ENCODE measurements around the gene ELMO3. TPM values are rescaled to one million over a fixed set of nuclear protein-coding genes. Genes with fewer than 3 reads are reported as not detected.

The ELMO3 gene
- total RNA-seq, 1 experiment from 2014 or later = 0.90 TPM

Small RNA genes lying within 50 kb of the gene (small RNA-seq; reads per million reads assigned to genes)
- 0.06 to 0.67 reads per million in 2 experiments for gene MIR328

Other genes starting within 250 kb of the ELMO3 start
- 0.29 and 1.5 TPM in 2 replicates for gene CES3, start 237.9 kb upstream of the ELMO3 start, total RNA-seq (2014; rRNA removed; shearing (Covaris generic))
- gene CES4A, start 210.5 kb upstream of the ELMO3 start, total RNA-seq (2014; rRNA removed; shearing (Covaris generic)) = not detected in 2 replicates
- gene CBFB, start 170.0 kb upstream of the ELMO3 start, total RNA-seq (2014; rRNA removed; shearing (Covaris generic)) = 51.5 and 58.6 TPM in 2 replicates
- gene PHAF1, start 89.2 kb upstream of the ELMO3 start, total RNA-seq (2014; rRNA removed; shearing (Covaris generic)) = 17.1 and 18.8 TPM in 2 replicates
- 0.92 and 2.0 TPM in 2 replicates for gene B3GNT9, start 48.1 kb upstream of the ELMO3 start, total RNA-seq (2014; rRNA removed; shearing (Covaris generic))
- 18.3 and 21.1 TPM in 2 replicates for gene TRADD, start 39.2 kb upstream of the ELMO3 start, total RNA-seq (2014; rRNA removed; shearing (Covaris generic))
- gene FBXL8, start 39.2 kb upstream of the ELMO3 start, total RNA-seq (2014; rRNA removed; shearing (Covaris generic)) = 5.1 and 6.4 TPM in 2 replicates
- 28.7 and 40.9 TPM in 2 replicates for gene HSF4, start 34.4 kb upstream of the ELMO3 start, total RNA-seq (2014; rRNA removed; shearing (Covaris generic))
- gene NOL3, start 28.6 kb upstream of the ELMO3 start, total RNA-seq (2014; rRNA removed; shearing (Covaris generic)) = 7.8 and 13.2 TPM in 2 replicates
- 3.9 and 4.4 TPM in 2 replicates for gene MATCAP1, start 15.2 kb upstream of the ELMO3 start, total RNA-seq (2014; rRNA removed; shearing (Covaris generic))
- gene EXOC3L1, start 9.0 kb upstream of the ELMO3 start, total RNA-seq (2014; rRNA removed; shearing (Covaris generic)) = not detected in 2 replicates
- gene E2F4, start 7.0 kb upstream of the ELMO3 start, total RNA-seq (2014; rRNA removed; shearing (Covaris generic)) = 50.8 and 73.6 TPM in 2 replicates
- gene TMEM208, start 28.0 kb downstream of the ELMO3 start, total RNA-seq (2014; rRNA removed; shearing (Covaris generic)) = 60.7 and 75.5 TPM in 2 replicates
- 10.5 and 11.3 TPM in 2 replicates for gene FHOD1, start 48.4 kb downstream of the ELMO3 start, total RNA-seq (2014; rRNA removed; shearing (Covaris generic))
- gene SLC9A5, start 49.8 kb downstream of the ELMO3 start, total RNA-seq (2014; rRNA removed; shearing (Covaris generic)) = 0.21 and 0.37 TPM in 2 replicates
- gene PLEKHG4, start 80.4 kb downstream of the ELMO3 start, total RNA-seq (2014; rRNA removed; shearing (Covaris generic)) = 10.5 and 12.9 TPM in 2 replicates
- 0.19 TPM in 1 of 2 replicates, not detected in the other for gene KCTD19, start 127.6 kb downstream of the ELMO3 start, total RNA-seq (2014; rRNA removed; shearing (Covaris generic))
- gene LRRC36, start 127.7 kb downstream of the ELMO3 start, total RNA-seq (2014; rRNA removed; shearing (Covaris generic)) = 0.64 and 1.1 TPM in 2 replicates
- 0.16 and 0.55 TPM in 2 replicates for gene TPPP3, start 194.4 kb downstream of the ELMO3 start, total RNA-seq (2014; rRNA removed; shearing (Covaris generic))
- 6.0 and 8.5 TPM in 2 replicates for gene ZDHHC1, start 217.3 kb downstream of the ELMO3 start, total RNA-seq (2014; rRNA removed; shearing (Covaris generic))
- gene HSD11B2, start 232.0 kb downstream of the ELMO3 start, total RNA-seq (2014; rRNA removed; shearing (Covaris generic)) = 0.32 TPM in 1 of 2 replicates, not detected in the other

All from SK-MEL-5 (cell line).